PFSK-1 (cell line): ENCODE data around the gene TXLNB.

ENCODE experiments used
- POLR2AphosphoS5 ChIP-seq: IDR thresholded peaks from 2 replicates; pipeline ENCODE4 v1.6.1; 2012; ENCODE audit warnings: low read depth, mild to moderate bottlenecking, control low read depth, low read length, moderate library complexity
- TAF1 ChIP-seq: IDR thresholded peaks from 2 replicates; pipeline ENCODE4 v1.6.1; 2012; ENCODE audit warnings: low read length, control low read depth, borderline replicate concordance; ENCODE audit not compliant: insufficient read depth

- TF ChIP-seq POLR2AphosphoS5 = no peak
- no peak for TF ChIP-seq TAF1
These were observed 39.2 kb upstream of the TXLNB start for GRCh38 chr6:139330826-139331500.
